SIG-M5 treated with dmso at 0.1 percent for 504 hours (cell line): ENCODE measurements around the gene KCTD12.

Experiments used
- DNase-seq: peaks from one replicate; lab custom pipeline; 2025; ENCODE audit not compliant: unreplicated experiment; lab: John Stamatoyannopoulos, UW

Gene KCTD12

GRCh38 chr13:76888421-76888820 is 2.2 kb upstream of the KCTD12 start:
- no peak for DNase-seq

DNA sequence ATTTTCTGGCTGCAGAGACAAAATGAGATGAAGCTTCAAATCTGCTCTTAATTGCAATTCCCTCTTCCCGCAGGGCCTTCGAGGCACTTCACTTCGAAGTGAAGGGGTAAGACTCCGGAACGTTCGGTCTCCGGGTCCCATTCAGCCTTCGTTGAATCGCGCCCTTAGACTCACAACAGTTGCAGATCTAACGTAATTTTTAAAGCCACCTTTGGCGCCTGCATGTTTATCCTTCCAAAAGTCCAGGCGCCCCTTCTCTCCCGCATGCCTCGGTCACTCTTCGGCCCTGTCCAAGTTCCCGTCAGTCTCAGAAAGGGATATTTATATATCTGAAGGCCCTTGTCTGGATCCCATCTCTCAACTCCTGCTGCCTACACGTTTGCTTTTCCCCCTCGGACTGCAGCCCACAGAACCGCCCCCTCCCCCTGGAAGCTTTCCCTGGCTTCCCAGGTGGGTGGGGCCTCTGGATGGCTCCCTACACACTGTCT is 915 bp upstream of the KCTD12 start:
- DNase-seq: no peak

- peak; percentile 57 for DNase-seq
Observed at GRCh38 chr13:76886005-76886291, 257 bp downstream of the KCTD12 start.

DNA sequence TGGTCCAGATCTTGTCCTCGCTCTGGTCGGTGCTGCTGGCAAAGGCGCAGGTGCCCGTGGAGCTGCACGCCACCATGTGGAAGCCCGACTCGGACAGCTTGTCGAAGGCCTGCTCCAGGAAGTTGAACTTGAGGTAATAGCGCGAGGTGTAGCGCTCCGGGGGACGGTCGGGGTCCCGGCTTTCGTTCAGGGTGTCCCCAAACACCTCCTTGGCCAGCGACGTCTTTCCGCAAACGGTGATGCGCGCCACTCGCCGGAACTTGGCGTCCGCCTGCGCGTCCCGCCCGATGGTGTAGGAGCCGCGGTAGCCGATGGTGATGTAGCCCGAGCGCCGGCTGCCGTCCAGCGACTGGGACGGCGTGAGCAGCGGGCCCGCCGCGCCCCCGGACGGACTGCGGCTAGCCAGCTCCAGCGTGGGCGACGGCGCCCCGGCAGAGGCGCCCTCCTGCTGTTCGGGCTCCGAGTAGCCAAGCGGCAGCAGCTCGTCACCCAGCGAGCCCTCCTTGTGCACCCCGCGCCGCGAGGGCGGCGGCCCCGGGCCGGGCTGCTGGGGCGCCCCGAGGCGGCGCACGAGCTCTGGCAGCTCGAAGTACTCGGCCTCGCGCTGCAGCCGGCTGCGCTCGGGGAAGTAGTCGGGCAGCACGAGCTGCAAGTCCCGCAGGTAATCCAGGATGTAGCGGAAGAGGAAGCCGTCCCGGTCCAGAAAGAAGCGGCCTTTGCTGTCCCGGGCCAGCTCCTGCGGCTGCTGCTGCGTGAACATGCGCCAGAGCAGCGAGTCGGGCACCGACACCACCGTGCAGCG is 801 bp downstream of the KCTD12 start:
- peak; percentile 74 for DNase-seq

- no peak for DNase-seq
Observed at GRCh38 chr13:76884907-76885202, 1.4 kb downstream of the KCTD12 start.

DNA sequence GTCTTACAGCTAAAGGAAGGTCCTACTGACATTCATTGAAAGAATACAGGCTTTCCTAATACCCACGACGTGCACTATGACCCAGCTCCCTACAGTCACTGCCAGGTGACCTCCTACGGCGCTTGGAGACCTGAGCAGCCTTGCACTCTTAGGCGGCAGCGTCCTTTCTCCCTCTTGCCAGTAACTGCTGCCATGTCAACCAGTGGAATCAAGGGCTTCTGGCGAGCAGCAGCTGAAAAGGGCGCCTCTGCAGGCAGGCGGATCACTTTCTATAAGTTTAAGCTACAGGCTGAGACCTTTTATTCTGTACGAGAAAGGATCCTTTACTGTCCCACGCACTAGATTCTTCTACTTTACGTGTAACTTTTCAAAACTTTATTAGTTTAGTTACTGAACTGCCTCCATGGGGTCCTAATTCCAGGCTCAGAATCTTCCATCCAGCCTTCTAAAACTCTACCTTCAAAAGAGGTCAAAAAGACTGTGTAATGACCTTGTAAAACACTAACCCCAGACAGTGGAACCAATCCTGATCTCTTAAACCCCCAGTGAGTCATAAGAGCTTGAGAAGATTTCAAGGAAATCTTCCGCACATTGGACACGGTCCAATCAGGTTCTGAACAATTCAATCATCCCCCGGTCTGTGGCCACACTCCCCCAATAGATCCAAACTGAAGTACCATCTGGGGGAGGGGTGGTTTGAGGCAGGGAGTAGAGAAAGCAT is 1.9 kb downstream of the KCTD12 start:
- DNase-seq: peak; percentile 72

GRCh38 chr13:76883236-76883635 is 3.0 kb downstream of the KCTD12 start:
- DNase-seq: no peak

DNA sequence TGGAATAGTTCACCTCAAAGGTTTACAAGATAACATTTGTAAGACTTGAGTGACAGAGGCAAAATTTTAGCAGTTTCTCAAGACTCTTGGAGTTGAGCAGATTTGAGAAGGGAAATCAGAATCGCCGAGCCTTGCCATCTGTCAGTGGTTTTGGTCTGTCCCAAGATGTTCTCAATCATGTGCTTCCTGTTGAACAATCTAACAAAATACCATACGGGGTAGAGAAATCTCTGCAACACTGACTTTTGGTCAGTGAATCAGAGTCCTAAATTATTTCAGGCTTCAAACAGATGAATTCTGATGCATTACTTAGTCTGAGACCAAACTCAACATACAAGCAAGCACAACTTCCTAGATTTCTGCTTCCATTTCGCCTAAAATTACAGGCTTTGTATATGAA is 3.8 kb downstream of the KCTD12 start:
- DNase-seq: peak; percentile 86

DNA sequence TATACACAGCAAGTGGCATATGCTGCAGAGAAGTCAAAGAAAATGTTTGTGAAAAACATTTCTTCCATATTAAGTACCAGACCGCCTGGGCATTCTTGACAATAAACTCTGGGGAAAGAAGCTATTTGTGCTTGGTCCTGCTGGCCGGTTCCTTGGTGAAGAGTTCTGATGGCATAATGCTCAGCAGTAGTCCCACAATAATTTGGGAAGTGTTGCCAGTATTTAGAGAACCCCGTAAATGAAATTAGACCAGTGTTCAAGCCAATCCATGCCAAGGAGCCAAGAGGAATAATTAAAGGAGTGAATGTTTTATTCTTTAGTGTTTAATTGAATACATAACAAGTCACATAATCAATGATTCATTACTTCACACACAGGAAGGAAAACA is 6.3 kb downstream of the KCTD12 start:
- DNase-seq: no peak

DNA sequence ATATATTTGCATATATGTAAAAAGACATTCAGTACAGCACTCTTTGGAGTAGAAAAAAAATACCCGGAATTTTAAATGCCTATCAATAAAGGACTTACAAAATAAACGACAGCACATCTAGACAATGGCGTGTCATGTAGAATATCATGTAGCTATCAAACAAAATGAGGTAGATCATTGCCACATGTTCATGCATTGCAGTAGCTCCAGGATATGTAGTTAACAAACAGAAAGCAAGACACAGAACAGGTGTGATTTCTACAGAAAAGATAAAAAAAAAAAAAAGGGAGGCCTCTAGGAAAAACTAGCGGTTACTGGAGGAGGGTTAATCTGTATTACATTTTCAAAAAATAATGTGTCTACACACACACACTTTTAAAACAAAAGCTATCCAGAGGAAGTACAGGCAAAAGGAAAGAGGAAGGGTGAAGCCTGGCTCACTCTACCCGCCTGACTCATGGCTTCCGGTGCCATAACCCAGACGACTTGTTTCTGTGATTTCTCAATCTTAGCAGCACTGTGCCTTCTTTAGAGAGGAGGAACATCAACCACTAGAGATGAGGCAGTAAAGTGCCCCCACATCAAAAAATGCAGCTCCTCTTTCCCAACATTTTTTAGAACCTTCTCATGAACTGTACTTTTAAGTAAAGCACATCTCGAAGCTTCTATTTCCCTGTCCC is 6.9 kb downstream of the KCTD12 start:
- DNase-seq: peak; percentile 100

GRCh38 chr13:76878043-76878442 is 8.2 kb downstream of the KCTD12 start:
- DNase-seq: no peak

DNA sequence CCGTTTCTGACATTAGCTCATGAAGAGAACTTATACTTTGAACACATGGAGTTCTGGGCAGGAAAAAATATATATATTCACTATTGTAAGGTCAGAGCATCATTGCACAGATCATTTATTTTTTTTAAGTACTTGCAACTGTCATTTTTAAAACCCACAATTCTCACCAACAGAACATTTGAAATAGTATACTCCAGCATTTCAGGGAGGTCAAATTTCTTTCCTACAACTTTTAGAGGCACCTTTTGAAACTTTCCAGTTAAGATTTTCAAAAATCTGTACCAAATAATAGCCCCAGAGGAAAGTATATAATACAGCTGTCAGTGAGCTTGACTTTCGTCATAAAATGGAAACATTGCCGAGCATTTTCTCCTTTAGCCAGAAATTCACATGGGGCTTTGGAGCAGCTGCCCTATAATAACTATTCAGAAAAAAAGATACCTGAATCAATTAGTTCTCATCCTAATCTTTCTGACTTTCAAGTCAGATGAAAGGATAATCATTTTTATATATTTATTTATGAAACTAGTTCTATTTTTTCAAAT is 10.9 kb downstream of the KCTD12 start:
- DNase-seq: no peak

- peak; percentile 88 for DNase-seq
Observed at GRCh38 chr13:76874479-76874878, 11.7 kb downstream of the KCTD12 start.

- DNase-seq: no peak
Observed at GRCh38 chr13:76873445-76873844, 12.8 kb downstream of the KCTD12 start.

DNA sequence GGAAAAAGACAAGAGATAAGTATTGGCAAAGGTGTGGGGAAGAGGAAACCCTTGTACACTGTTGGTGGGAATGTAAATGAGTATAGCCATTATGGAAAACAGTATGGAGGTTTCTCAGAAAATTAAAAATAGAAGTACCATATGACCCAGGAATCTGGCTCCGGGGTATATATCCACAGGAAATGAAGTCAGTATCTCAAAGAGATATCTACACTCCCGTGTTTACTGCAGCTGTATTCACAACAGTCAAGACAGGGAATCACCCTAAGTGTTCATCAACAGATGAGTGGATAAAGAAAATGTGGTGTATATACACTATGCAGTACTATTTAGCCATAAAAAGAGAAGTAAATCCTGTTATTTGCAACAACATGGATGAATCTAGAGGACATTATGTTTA is 13.5 kb downstream of the KCTD12 start:
- no peak for DNase-seq

DNA sequence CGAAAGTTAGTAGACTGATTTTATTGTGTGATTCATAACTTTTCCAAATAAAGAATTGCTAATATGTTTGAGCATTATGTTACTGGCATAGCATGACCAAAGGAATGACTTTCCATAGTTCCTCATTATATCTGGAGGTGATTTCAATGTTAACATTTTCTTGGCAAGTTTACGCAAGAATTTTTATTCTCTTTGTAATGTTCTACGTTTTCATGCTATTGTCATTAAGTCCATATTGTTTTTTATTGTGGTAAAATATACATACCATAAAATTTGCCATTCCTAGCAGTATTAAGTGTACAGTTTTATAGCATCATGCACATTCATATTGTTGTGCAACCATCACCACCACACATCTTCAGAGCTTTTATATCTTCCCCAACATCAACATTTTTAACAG is 14.8 kb downstream of the KCTD12 start:
- DNase-seq: no peak

GRCh38 chr13:76868371-76868770 is 17.8 kb downstream of the KCTD12 start:
- DNase-seq: no peak

GRCh38 chr13:76865996-76866503 is 20.2 kb downstream of the KCTD12 start:
- no peak for DNase-seq

DNA sequence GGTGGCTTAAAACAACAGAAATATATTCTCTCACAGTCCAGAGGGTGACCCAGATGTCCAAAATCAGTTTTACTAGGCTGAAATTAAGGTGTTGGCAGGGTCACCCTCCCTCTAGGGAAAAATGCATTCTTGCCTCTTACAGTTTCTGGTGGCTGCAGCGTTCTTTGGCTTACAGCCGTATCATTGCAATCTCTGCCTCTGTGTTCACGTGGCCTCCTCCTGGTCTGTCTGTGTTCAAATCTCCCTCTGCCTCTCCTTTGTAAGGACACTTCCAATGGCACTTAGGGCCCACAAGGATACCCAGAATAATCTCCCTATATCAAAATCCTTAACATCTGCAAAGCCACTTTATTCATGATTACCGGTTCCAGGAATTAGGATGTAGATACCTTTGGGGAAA is 21.1 kb downstream of the KCTD12 start:
- DNase-seq: no peak

DNA sequence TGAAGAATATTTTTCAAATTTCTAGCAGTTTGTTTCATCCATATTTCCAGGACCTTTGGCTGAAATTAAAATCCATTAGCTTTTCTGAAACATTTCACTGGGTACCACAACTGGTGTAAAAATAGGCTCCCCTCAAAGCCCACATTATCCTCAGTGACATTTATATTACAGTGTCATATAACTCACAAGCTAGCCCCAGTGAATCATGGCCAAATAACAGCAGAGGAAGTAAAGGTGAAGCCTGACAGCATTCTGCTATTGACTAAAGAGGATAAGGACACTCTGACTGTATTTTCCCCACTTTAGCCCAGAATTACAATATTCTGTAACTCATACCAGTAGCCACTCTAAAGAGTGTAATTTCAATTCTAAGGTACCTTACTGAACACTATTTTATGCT is 21.9 kb downstream of the KCTD12 start:
- DNase-seq: no peak

GRCh38 chr13:76863022-76863421 is 23.2 kb downstream of the KCTD12 start:
- DNase-seq: no peak

- DNase-seq: no peak
Observed at GRCh38 chr13:76861859-76862258, 24.3 kb downstream of the KCTD12 start.
